NCI-H82 (cell line): Measurements from ENCODE around the gene HTR1B.

Experiments used
- DNase-seq: peaks from one replicate; lab custom pipeline; 2025; lab: John Stamatoyannopoulos, UW

Gene HTR1B, protein sequence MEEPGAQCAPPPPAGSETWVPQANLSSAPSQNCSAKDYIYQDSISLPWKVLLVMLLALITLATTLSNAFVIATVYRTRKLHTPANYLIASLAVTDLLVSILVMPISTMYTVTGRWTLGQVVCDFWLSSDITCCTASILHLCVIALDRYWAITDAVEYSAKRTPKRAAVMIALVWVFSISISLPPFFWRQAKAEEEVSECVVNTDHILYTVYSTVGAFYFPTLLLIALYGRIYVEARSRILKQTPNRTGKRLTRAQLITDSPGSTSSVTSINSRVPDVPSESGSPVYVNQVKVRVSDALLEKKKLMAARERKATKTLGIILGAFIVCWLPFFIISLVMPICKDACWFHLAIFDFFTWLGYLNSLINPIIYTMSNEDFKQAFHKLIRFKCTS

DNA sequence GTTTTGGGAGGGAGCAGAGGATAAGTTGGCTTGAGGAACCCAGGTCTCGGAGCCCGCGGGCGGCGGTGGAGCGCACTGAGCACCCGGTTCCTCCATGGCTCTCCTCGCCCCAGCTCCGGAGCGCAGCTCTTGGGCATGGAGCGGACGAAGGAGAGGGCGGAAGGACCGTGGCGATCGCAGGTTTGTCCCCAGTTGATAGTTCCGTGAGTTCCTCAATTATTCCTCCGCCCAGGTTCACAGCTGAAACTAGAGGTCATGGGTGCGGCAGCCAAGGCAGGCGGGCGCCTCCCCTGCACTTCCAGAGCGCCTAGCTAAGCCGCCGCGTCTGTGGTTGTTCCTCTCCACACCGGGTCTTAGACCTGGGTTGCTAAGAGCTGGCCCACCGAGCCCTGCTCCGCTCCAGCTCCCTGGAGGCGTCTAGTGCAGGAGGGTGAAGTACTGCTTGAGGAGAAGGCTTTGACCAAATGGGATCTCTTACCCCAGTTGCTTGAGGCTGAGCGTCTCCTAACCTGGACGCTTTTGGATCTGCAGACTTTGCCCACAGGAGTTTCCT is at the start of gene HTR1B:
Gene HTR1B (minus strand): TSS at position 184 of the 553 bp plus-strand sequence. CDS start 88 bp downstream, at position 96.
- DNase-seq: no peak

DNA sequence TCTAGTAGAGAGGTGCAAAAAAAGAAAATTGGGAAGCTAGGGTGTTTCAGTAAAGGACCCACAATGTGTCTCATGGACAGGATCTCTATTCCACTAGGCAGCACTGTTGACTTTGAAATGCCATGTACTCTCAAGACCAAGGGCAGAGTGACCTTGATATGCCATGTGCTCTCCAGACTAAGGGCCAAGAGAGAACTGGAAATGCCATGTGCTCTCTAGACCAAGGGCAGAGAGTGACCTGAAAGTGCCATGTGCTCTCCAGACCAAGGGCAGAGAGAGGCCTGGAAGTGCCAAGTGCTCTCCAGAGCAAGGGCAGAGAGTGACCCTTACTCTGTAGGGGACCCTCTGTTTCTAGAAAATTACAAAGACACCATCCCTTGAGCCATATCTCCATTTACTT is 49.3 kb upstream of the HTR1B start:
- DNase-seq: no peak

DNA sequence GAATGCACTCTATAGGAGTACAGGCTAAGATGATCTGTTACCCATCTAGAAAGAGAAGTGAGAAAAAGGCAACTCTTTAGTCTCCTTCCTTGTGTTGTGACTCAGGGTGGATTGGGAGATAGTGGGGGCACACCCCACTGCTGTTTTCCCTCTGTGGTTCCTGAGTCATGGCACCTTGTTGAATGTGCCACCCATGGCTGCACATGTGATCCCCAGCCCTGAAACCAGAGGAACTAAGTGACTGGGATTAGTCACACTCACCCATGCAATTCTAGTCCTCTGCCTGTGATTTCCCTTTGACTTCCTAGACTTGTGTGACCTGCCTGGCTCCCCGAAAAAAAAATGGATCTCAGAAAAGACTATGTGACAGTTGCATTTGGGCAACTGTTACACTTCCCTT is 48.6 kb upstream of the HTR1B start:
- no peak for DNase-seq

DNA sequence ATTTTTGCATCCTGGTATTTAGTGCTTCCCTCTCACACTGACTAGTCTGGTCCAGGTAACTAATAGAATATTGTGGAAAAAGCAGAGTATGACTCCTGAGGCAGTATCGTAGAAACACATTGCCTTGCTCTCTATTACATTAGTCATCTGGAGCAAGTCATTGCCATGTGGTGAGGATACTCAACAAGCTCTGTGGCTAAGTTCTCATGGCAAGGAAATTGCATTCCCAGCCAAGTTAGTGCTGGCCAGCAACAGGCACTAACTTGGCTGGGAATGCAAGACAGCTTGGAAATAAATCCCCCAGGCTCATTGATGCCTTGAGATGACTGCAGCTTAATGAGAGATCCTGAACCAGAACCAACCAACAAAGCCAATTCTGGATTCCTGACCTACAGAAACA is 39.7 kb upstream of the HTR1B start:
- DNase-seq: no peak

DNA sequence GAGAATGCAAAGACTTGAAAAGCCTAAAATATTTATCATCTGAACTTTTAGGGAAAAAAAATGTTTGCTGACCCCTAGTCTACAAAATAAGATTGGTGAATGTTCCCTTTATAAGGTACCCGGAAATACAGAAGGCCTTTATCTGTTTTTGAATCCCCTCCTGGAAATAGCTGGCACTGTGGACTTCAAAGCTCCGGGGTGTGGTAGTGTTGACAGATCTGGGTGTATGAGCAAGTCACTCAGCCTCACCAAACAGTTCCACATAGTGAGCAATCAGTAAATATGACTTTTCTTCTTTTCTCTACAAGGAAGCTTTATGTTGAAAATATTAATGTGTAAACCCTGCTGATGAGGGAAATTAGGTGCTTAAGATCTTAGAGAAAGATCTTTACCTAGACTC is 29.2 kb upstream of the HTR1B start:
- DNase-seq: no peak

DNA sequence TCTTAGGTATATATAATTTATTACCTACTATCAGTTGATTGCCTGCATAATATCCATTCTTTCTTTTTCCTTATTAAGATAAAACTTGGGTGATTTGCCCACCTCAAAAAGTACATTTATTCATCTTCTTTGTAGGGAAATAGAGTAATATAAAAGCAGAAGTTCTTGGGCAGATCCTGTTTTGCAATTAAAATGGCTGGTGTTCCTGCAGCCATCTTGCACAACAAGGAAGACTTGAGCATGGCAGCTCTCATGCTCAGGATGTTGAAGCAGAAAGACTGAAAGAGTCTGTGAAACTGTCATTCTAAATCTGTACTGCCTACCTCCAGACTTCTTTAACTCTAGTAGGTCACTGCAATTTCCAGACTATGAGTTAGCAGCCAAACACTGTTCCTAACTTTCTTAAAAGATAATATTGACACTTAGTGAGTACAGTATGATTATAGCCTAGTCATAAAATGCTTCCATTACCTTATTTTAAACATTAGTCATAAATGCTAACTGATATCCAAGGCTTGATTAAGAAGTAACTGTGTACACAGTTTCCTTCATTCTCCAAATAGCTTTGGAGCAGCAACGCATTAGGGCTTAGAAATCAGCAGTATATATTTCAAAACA is 24.6 kb upstream of the HTR1B start:
- DNase-seq: no peak

DNA sequence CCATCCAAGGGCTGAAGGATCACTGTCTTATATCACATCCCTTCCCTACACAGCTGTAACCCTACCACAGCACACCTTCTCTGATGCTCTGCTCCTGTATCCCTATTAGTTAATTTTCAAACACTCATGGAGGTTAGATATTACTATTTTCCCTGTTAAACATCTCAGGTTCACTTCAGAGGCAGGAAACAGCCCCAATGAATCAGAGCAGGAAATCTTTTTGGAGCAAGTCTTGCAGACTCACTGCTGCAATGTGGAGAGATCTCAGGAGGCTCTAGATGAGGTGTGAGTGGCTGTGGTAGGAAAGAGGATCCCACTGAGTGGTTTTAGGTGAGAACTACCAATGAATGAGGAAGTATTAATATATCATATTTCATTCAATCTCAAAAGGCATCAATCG is 19.7 kb upstream of the HTR1B start:
- DNase-seq: no peak

DNA sequence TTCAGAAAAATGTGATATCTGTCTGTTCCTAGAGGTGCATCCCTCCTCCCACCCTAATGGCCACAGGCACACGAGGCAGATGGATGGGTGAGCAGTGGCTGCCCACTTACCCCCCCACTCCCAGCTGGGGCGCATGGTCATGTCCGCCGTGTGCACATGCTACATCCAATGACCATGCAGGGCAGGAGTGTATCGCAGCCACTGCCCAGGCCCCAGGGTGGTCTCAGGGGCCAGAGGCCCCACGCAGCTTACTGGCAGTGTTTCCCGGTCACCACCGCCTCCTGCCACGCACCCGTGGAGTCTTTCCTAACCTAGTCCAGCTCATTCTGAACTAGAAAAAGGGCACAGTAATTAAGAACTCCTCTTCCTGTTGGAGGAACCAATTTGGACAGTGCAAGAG is 11.7 kb upstream of the HTR1B start:
- DNase-seq: no peak

DNA sequence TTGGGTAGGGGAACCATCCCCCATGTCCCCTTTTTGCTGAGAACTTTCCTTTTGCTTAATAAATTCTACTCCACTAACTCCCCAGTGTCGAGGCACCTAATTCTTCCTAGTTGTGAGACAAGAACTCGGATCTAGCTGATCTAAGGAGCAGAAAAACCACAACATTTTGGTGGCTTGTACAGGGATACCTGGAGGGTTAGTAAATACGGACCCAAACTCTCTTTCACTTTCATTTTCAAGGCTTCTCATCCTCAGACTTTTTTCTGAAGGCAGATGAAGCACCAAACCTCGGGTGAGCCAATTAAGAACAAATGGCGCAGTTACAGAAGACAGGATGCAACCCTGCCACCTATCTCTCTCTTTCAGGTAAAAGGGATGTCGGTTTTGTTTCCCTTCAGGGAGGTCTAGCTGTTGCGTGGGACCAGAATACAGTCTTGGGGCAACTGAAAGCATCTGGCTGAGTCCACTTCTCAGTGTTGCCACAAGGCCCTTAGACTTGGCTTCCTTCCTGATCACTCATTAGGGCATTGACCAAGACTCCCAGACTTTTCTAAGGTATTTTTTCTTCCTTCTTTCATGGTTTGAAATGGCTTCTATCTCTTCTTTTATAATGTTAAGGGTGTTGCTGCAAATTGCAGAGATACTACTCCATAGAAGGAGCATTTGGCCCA is 11.1 kb upstream of the HTR1B start:
- DNase-seq: no peak

DNA sequence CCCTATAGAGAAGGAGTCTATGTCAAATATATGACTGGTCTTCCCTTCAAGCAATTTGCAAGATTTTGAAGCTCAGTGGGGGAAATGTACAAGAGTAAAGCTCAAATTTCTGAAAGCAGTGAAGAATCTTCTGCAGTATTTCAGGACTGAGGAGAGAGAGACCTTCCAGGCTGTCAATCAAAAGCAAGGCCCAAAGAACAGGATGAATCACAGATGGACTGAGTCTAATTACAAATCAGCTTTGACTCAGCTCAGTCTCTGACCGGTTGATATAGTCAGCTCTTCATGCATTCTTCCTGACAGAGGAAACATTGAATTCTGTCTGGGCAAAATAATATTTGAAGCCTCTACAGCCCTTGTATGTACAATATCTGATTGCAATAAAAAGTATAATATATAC is 7.7 kb upstream of the HTR1B start:
- DNase-seq: peak; percentile 25

DNA sequence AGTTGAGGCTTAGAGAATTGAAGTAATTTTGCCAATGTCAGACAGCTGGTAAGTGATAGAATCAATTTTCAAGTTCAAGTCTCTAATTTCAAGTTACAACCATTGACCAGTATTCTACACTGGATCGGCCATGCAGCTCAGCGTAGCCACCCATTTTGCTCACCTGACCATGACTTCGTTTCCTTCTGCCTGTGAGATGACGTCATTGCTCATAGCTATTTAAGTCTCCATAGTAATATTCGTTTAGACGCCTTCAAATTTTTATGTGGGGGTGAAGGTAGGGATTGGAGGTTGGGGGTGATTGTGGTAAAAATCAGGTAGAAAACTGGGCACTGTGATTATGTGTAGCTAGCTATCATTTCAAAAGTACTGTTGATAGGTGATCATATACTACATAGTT is 5.6 kb upstream of the HTR1B start:
- no peak for DNase-seq

DNA sequence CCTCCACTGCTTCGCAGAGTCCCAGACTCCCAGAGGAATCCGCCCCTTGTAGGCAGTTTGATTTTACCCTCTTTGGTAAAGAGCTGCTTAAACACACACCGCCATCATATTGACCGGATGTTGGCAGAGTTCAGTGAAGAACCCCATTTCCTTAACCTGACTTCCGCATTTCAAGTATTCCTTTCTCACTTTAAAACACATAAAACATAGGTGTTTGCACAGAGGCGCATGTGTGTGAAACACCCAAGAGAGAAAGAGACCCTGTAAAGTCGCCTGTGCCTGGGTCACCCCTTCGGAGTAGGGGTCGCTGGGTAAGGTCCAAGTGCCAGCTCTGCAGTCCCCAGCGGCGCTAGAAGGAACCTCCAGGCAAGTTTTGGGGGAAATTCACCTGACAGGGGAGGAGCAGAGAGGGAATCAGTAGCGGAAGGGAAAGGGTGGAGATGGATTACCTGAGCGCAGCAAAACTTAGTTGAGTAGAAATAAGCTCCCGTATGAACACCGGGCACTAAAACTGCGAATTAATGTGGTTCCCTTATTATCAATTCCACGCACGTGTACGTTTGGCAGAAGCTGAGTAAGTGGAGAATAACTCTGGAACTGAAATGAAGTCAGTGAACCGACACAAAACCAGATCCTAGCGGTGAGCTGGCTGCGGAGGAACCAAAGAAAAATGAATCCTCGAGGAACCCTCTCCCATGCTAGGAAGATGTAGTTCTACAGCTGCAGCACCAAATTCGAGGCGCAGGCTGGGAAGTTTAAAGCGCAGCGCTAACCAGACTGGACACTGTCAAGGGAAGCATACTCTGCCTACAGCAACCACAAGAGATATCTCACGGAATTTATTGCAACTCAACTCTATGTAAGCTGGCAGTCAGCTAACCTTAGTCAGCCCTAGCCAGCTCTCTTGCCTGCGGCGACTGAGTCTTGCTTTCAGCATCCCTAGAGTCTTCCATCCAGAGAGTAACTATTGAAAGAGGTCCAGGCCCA is 3.5 kb upstream of the HTR1B start:
- DNase-seq: no peak

DNA sequence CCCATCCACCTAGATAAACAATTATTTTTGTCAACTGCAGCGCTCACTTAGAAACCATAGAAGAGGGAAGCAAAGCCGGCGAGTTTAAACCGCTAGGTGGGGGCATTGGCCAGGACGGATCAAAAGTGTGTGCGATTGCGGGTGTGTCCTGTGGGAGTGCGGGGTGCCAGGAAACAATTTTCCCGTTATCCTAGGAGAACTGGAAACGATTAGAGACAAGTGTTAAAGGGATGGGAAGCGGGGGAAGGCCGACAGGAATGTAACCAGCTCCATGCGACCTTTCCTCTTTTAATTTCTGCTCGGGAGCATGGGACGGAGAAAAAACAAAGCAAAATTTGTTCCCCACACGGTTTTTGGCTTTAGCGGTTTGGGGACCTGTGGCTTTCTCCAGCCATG is 2.8 kb upstream of the HTR1B start:
- DNase-seq: peak; percentile 28

DNA sequence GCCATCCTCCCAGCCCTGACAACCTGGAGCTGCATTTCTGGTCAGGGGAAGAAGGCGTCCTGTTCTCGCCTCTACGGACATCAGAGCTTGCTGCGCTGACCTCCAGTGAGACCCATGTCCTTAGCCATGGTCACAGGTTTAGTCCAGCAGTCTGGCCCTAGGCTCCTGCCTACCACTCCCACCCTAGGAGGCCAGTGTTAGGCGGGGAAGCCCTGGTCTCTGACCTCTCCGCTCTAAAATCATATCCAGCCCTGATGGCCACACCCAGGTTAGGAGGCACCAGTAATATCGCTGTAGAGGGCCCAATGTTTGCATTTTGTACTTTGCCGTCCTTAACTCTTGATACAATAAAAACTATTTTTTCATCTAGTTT is 1.2 kb upstream of the HTR1B start:
- no peak for DNase-seq

DNA sequence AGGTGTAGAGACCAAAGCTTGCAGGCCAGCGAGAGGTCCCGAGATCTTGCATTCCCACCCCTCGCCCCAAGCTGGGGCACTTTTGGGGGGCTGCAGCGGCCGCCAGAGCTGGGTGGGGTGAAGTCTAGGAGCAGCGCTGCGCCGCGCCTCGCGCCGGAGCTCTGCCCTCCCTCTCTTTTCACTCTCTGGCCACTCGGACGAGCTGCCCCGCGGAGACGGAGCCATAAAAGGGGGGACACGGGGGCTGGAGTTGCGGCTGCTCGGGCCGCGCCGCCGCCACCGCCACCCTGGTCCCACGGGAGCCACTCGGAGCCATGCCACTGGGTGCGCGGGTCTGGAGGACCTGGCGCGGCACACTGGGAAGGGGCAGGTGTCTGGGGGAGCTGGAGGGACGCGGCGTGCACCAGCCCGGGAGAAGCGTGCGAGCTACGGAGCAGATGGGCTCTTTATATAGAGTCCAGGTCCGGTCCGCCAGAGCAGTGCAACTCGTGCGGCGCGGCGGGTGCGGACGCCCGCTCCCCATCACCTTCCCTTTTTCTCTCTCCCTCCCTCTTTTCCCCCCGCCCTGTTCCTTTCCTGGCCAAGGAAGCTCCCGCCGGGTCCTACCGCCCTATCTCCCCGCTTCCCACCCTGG is 687 bp upstream of the HTR1B start:
- peak; percentile 2 for DNase-seq

DNA sequence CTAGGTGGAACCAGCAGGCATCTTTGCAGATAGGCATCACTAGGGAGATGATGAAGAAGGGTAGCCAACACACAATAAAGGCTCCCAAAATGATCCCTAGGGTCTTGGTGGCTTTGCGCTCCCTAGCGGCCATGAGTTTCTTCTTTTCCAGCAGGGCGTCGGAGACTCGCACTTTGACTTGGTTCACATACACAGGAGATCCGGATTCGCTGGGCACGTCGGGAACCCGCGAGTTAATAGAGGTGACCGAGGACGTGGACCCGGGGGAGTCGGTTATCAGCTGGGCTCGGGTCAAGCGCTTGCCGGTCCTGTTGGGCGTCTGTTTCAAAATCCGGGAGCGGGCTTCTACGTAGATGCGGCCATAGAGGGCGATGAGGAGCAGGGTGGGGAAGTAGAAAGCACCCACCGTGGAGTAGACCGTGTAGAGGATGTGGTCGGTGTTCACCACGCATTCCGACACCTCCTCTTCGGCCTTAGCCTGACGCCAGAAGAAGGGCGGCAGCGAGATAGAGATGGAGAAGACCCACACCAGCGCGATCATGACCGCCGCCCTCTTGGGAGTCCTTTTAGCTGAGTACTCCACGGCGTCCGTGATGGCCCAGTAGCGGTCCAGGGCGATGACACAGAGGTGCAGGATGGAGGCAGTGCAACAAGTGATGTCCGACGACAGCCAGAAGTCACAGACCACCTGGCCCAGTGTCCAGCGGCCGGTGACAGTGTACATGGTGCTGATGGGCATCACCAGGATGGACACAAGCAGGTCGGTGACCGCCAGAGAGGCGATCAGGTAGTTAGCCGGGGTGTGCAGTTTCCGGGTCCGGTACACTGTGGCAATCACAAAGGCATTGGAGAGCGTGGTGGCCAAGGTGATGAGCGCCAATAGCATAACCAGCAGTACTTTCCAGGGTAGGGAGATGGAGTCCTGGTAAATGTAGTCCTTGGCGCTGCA is 658 bp downstream of the HTR1B start:
- no peak for DNase-seq

DNA sequence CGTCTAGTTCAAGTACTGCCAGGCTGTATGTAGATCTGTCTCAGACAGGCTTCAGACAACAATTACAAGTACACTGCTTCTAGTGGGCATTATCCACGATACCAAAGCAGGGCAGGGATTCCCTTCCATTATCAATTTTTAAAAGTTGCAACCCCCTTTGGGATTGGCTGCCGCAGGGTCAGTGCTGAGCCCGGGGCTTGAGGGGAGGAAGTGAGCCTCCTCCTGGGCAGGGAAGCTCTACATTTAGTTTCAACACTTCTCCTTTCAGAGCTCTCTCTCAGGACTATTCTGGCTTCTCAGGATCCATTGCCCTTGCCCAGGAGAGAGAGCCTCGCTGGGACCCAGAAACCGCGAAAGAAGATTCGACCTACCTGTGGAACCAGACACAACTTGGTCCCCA is 1.5 kb downstream of the HTR1B start:
- DNase-seq: no peak

DNA sequence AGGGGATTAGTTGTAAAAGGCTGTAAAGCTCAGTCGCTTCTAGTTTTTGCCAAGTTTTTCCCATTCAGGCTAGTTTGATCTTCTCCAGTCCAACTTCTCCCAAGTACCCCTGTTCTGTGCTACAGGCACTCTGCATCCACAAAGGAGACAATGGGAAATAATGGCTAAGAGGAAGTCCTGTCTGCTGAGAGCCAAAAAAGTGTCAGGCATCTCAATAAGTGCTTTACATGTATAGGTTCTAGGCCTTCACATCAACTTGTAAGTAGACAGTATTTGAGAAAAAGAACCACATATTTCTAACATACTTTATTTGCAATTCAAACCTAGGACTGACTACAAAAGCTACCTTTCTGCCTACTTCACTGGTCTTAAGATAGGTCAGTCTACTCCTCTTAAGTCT is 4.9 kb downstream of the HTR1B start:
- DNase-seq: no peak

DNA sequence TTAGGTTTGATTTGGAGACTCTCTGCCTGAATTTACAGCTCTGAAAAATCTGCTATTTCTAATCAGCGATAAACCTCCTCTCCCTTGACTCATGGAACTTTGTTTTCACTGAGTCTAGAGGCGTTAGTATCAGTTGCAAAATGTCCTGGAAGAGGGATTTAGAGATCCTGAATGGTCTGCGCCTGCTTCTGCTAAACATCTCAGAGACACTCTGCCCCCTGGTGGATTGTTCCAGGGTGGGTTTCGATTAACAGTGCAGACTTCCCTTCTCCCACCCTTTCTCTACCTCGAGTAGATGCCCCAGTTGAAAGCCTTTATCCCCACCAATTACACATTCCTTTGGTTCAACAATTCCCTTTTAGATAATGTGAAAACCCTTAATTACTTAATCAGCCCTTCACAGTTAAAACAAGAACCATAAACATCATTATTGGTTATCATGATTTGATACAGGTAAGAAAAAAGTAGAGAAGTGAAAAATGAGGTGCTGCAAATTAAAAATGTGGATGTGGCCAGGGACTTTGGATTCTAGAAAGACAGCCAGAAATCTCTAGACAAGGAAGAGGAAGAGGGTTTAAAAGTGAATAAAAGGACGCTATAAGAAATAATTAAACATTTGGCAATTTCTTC is 5.5 kb downstream of the HTR1B start:
- DNase-seq: peak; percentile 81
